GM23338 (cell line): Measurements from ENCODE around the gene LILRA5. TPM values are rescaled to one million over a fixed set of nuclear protein-coding genes. Genes with fewer than 3 reads are reported as not detected.

Source experiments
- ATAC-seq: fragments of 200-7000 bp; cut with Tn5 transposase; 3 replicates; pipeline ENCODE4 v1.9.1; 2020
- DNase-seq: peaks from one replicate; pipeline ENCODE4 v3.0.0-alpha.2; 2015; ENCODE audit warnings: low spot score
- H2AFZ ChIP-seq: fragments of 200-600 bp; sonication (generic); 2 replicates; pipeline ENCODE4 v1.8.0; 2016; ENCODE audit warnings: antibody characterized with exemption, mild to moderate bottlenecking, moderate library complexity
- H3F3A ChIP-seq: fragments of 200-600 bp; sonication (generic); replicated peaks from 2 replicates; pipeline ENCODE4 v1.8.0; 2017; ENCODE audit warnings: antibody characterized with exemption, mixed run types, low read depth
- H3K27ac ChIP-seq: fragments of 200-600 bp; sonication (generic); 2 replicates; pipeline ENCODE4 v1.6.1; 2016; ENCODE audit warnings: low read depth
- H3K27me3 ChIP-seq: fragments of 200-600 bp; sonication (generic); 2 replicates; pipeline ENCODE4 v1.8.0; 2016; ENCODE audit warnings: mild to moderate bottlenecking, mixed run types, moderate library complexity; ENCODE audit not compliant: insufficient read depth
- H3K36me3 ChIP-seq: fragments of 200-600 bp; sonication (generic); 2 replicates; pipeline ENCODE4 v1.8.0; 2016; ENCODE audit warnings: mild to moderate bottlenecking; ENCODE audit not compliant: insufficient read depth
- H3K4me1 ChIP-seq: fragments of 200-600 bp; sonication (generic); 2 replicates; pipeline ENCODE4 v1.8.0; 2016; ENCODE audit warnings: mild to moderate bottlenecking, moderate library complexity; ENCODE audit not compliant: insufficient read depth
- H3K4me2 ChIP-seq: fragments of 200-600 bp; sonication (generic); 2 replicates; pipeline ENCODE4 v1.7.1; 2017; ENCODE audit warnings: mixed run types
- H3K4me3 ChIP-seq: fragments of 200-600 bp; sonication (generic); 2 replicates; pipeline ENCODE4 v1.6.1; 2016; ENCODE audit warnings: mixed run types
- H3K79me2 ChIP-seq: fragments of 200-600 bp; sonication (generic); replicated peaks from 2 replicates; pipeline ENCODE4 v1.8.0; 2017; ENCODE audit warnings: mild to moderate bottlenecking; ENCODE audit not compliant: insufficient read depth
- H3K9me2 ChIP-seq: fragments of 200-600 bp; sonication (generic); 2 replicates; pipeline ENCODE4 v1.8.0; 2017; ENCODE audit not compliant: insufficient read depth
- H4K20me1 ChIP-seq: fragments of 200-600 bp; sonication (generic); replicated peaks from 2 replicates; pipeline ENCODE4 v1.8.0; 2017; ENCODE audit warnings: mild to moderate bottlenecking; ENCODE audit not compliant: insufficient read depth
- H3K27ac Mint-ChIP-seq: 2 replicates; pipeline ENCODE4 v1.8.0; 2020; ENCODE audit warnings: inconsistent platforms, mild to moderate bottlenecking, moderate library complexity, mixed read lengths
- H3K27me3 Mint-ChIP-seq: 3 replicates; pipeline ENCODE4 v1.8.0; 2022; ENCODE audit warnings: low read depth, mild to moderate bottlenecking, moderate library complexity, mixed read lengths, inconsistent platforms; ENCODE audit not compliant: insufficient read depth, poor library complexity
- H3K36me3 Mint-ChIP-seq: 3 replicates; pipeline ENCODE4 v1.8.0; 2021; ENCODE audit warnings: low read depth, mild to moderate bottlenecking, inconsistent platforms, moderate library complexity, mixed read lengths
- H3K4me1 Mint-ChIP-seq: 3 replicates; pipeline ENCODE4 v1.8.0; 2020; ENCODE audit warnings: mild to moderate bottlenecking, inconsistent platforms, mixed read lengths
- H3K4me3 Mint-ChIP-seq: 3 replicates; pipeline ENCODE4 v1.8.0; 2021; ENCODE audit warnings: moderate library complexity, mild to moderate bottlenecking, inconsistent platforms, mixed read lengths
- H3K9me3 Mint-ChIP-seq: 3 replicates; pipeline ENCODE4 v1.8.0; 2020; ENCODE audit warnings: moderate library complexity, mild to moderate bottlenecking, inconsistent platforms, mixed read lengths
- CREB1 ChIP-seq: fragments of 250-450 bp; sonication (Bioruptor Pico); IDR thresholded peaks from 2 replicates; pipeline ENCODE4 v1.5.0; 2020; ENCODE audit warnings: low read depth, mild to moderate bottlenecking, moderate library complexity
- ETS1 ChIP-seq: IDR thresholded peaks from 2 replicates; pipeline ENCODE4 v1.6.1; 2016; ENCODE audit warnings: antibody characterized with exemption
- EZH2 ChIP-seq: fragments of 200-600 bp; sonication (generic); IDR thresholded peaks from one replicate; pipeline ENCODE4 v1.8.0; 2017; ENCODE audit warnings: antibody characterized with exemption, mild to moderate bottlenecking, low read depth; ENCODE audit not compliant: unreplicated experiment
- EZH2phosphoT487 ChIP-seq: fragments of 200-600 bp; sonication (generic); IDR thresholded peaks from one replicate; pipeline ENCODE4 v1.8.1; 2018; ENCODE audit warnings: antibody characterized with exemption; ENCODE audit not compliant: unreplicated experiment
- JUNB ChIP-seq: IDR thresholded peaks from one replicate; pipeline ENCODE4 v1.6.1; 2016; ENCODE audit warnings: antibody characterized with exemption; ENCODE audit not compliant: unreplicated experiment
- NANOG ChIP-seq: IDR thresholded peaks from 2 replicates; pipeline ENCODE4 v1.6.1; 2016; ENCODE audit warnings: antibody characterized with exemption, borderline replicate concordance
- POLR2AphosphoS5 ChIP-seq: IDR thresholded peaks from 2 replicates; pipeline ENCODE4 v1.6.1; 2016; ENCODE audit warnings: antibody characterized with exemption, low read depth
- REST ChIP-seq: IDR thresholded peaks from one replicate; pipeline ENCODE4 v1.6.1; 2018; ENCODE audit warnings: antibody characterized with exemption; ENCODE audit not compliant: unreplicated experiment
- STAT1 ChIP-seq: IDR thresholded peaks from one replicate; pipeline ENCODE4 v1.6.1; 2016; ENCODE audit warnings: antibody characterized with exemption; ENCODE audit not compliant: unreplicated experiment
- ZNF114 ChIP-seq: fragments of 250-450 bp; sonication (Bioruptor Pico); IDR thresholded peaks from 2 replicates; pipeline ENCODE4 v1.5.0; 2020; ENCODE audit warnings: mild to moderate bottlenecking, moderate library complexity
- ZNF331 ChIP-seq: fragments of 250-450 bp; sonication (Bioruptor Pico); IDR thresholded peaks from 2 replicates; pipeline ENCODE4 v1.5.0; 2020; ENCODE audit warnings: low read depth, mild to moderate bottlenecking, moderate library complexity
- polyA plus RNA-seq: library from polyadenylated mRNA; unstranded; fragments of >200 nt; fragmentation: Nextera tagmentation; extraction: Ambion mirVana; gene quantifications from 2 replicates; pipeline ENCODE4 v1.2.1, GENCODE V29; 2016
- total RNA-seq: library from RNA; depleted of rRNA; stranded (reverse); fragments of >200 nt; shearing (Covaris generic); gene quantifications from 2 replicates; pipeline ENCODE4 v1.2.3, GENCODE V29; 2014
- TF ChIP-seq, protein P1 (sequence below), 2 experiments: fragments of 200-600 bp in 1 of 2; sonication (generic) in 1 of 2; conservative IDR thresholded peaks; 2 replicates each; pipeline versions ENCODE4 v1.5.1 to v1.6.1; 2016 to 2017; ENCODE audit warnings: antibody characterized with exemption in 2 of 2, low read depth in 2 of 2, mild to moderate bottlenecking in 2 of 2, moderate library complexity in 1 of 2
- TF ChIP-seq, protein P2 (sequence below): fragments of 250-450 bp; sonication (Bioruptor Pico); IDR thresholded peaks from 2 replicates; pipeline ENCODE4 v1.5.0; 2020; ENCODE audit warnings: mild to moderate bottlenecking, moderate library complexity

LILRA5 gene
- total and polyA plus RNA-seq, 2 experiments from 2014 or later: not detected

- DNase-seq (no peak), ATAC-seq (no peak)
- Histone ChIP-seq H3K27me3 (no peaks in the 10 kb centered on the region), H3K4me1 (no peaks in the 10 kb centered on the region), H3K4me3 (no peak overlapping the region), H4K20me1 (no peaks in the 10 kb centered on the region), H3K27ac (no peak overlapping the region), H3K36me3 (no peaks in the 10 kb centered on the region), H3K79me2 (no peaks in the 10 kb centered on the region), H3F3A (no peaks in the 10 kb centered on the region), H2AFZ (no peak overlapping the region), H3K9me2 (peaks cover 5% of the 10 kb centered on the region; the same call in 1 of the 2 replicates), H3K4me2 (no peak overlapping the region)
- no peak overlapping the region for H3K27ac Mint-ChIP-seq
- peaks cover 10% of the 10 kb centered on the region for H3K27me3 Mint-ChIP-seq
- H3K36me3 Mint-ChIP-seq: no peaks in the 10 kb centered on the region; the same call in 2 of the 3 replicates
- TF ChIP-seq EZH2 (no peak), REST (no peak), EZH2phosphoT487 (no peak), NANOG (no peak), ZNF114 (no peak), STAT1 (no peak), CREB1 (CRISPR knock-in tag) (no peak), ZNF331 (CRISPR knock-in tag) (no peak), POLR2AphosphoS5 (no peak), ETS1 (no peak), JUNB (no peak)
- TF ChIP-seq, protein P1, sequence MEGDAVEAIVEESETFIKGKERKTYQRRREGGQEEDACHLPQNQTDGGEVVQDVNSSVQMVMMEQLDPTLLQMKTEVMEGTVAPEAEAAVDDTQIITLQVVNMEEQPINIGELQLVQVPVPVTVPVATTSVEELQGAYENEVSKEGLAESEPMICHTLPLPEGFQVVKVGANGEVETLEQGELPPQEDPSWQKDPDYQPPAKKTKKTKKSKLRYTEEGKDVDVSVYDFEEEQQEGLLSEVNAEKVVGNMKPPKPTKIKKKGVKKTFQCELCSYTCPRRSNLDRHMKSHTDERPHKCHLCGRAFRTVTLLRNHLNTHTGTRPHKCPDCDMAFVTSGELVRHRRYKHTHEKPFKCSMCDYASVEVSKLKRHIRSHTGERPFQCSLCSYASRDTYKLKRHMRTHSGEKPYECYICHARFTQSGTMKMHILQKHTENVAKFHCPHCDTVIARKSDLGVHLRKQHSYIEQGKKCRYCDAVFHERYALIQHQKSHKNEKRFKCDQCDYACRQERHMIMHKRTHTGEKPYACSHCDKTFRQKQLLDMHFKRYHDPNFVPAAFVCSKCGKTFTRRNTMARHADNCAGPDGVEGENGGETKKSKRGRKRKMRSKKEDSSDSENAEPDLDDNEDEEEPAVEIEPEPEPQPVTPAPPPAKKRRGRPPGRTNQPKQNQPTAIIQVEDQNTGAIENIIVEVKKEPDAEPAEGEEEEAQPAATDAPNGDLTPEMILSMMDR (conservative IDR thresholded peaks at IDR 0.05; ENCODE audit: low read depth in 2 of 2): no peak
- TF ChIP-seq, protein P2, sequence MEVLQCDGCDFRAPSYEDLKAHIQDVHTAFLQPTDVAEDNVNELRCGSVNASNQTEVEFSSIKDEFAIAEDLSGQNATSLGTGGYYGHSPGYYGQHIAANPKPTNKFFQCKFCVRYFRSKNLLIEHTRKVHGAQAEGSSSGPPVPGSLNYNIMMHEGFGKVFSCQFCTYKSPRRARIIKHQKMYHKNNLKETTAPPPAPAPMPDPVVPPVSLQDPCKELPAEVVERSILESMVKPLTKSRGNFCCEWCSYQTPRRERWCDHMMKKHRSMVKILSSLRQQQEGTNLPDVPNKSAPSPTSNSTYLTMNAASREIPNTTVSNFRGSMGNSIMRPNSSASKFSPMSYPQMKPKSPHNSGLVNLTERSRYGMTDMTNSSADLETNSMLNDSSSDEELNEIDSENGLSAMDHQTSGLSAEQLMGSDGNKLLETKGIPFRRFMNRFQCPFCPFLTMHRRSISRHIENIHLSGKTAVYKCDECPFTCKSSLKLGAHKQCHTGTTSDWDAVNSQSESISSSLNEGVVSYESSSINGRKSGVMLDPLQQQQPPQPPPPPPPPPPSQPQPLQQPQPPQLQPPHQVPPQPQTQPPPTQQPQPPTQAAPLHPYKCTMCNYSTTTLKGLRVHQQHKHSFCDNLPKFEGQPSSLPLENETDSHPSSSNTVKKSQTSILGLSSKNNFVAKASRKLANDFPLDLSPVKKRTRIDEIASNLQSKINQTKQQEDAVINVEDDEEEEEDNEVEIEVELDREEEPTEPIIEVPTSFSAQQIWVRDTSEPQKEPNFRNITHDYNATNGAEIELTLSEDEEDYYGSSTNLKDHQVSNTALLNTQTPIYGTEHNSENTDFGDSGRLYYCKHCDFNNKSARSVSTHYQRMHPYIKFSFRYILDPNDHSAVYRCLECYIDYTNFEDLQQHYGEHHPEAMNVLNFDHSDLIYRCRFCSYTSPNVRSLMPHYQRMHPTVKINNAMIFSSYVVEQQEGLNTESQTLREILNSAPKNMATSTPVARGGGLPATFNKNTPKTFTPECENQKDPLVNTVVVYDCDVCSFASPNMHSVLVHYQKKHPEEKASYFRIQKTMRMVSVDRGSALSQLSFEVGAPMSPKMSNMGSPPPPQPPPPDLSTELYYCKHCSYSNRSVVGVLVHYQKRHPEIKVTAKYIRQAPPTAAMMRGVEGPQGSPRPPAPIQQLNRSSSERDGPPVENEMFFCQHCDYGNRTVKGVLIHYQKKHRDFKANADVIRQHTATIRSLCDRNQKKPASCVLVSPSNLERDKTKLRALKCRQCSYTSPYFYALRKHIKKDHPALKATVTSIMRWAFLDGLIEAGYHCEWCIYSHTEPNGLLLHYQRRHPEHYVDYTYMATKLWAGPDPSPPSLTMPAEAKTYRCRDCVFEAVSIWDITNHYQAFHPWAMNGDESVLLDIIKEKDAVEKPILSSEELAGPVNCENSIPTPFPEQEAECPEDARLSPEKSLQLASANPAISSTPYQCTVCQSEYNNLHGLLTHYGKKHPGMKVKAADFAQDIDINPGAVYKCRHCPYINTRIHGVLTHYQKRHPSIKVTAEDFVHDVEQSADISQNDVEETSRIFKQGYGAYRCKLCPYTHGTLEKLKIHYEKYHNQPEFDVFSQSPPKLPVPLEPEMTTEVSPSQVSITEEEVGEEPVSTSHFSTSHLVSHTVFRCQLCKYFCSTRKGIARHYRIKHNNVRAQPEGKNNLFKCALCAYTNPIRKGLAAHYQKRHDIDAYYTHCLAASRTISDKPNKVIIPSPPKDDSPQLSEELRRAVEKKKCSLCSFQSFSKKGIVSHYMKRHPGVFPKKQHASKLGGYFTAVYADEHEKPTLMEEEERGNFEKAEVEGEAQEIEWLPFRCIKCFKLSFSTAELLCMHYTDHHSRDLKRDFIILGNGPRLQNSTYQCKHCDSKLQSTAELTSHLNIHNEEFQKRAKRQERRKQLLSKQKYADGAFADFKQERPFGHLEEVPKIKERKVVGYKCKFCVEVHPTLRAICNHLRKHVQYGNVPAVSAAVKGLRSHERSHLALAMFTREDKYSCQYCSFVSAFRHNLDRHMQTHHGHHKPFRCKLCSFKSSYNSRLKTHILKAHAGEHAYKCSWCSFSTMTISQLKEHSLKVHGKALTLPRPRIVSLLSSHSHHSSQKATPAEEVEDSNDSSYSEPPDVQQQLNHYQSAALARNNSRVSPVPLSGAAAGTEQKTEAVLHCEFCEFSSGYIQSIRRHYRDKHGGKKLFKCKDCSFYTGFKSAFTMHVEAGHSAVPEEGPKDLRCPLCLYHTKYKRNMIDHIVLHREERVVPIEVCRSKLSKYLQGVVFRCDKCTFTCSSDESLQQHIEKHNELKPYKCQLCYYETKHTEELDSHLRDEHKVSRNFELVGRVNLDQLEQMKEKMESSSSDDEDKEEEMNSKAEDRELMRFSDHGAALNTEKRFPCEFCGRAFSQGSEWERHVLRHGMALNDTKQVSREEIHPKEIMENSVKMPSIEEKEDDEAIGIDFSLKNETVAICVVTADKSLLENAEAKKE: no peak
- peaks cover 7% of the 10 kb centered on the region; the same call in 2 of the 3 replicates for H3K9me3 Mint-ChIP-seq
- no peak overlapping the region for H3K4me3 Mint-ChIP-seq
- H3K4me1 Mint-ChIP-seq: no peaks in the 10 kb centered on the region; the same call in 2 of the 3 replicates
Measured at GRCh38 chr19:54310543-54310942, 2.4 kb downstream of the LILRA5 start.
